HG02973 (cell line): Measurements from ENCODE around the gene GOLGA2.
"Not testable (repeated sequence)": the region's sequence is repeated elsewhere in the genome, so short reads cannot be mapped to it uniquely, and the experiment has no call there.

ENCODE experiments used
- ATAC-seq: cut with Tn5 transposase; IDR thresholded peaks from one replicate; pipeline ENCODE4 v1.9.1; 2021; ENCODE audit warnings: moderate library complexity; ENCODE audit not compliant: unreplicated experiment

GOLGA2 gene

GRCh38 chr9:128244091-128244836 is 31.5 kb downstream of the GOLGA2 start:
- no peak for ATAC-seq

GRCh38 chr9:128243215-128244018 is 32.4 kb downstream of the GOLGA2 start:
- ATAC-seq: no peak

GRCh38 chr9:128242828-128243214 is 33.0 kb downstream of the GOLGA2 start:
- no peak for ATAC-seq

GRCh38 chr9:128242124-128242523 is 33.7 kb downstream of the GOLGA2 start:
- ATAC-seq: no peak

- no peak for ATAC-seq
Measured at GRCh38 chr9:128233817-128234406, 41.9 kb downstream of the GOLGA2 start.

GRCh38 chr9:128232528-128233428 is 43.0 kb downstream of the GOLGA2 start:
- ATAC-seq: no peak

- no peak for ATAC-seq
Measured at GRCh38 chr9:128231638-128232527, 43.9 kb downstream of the GOLGA2 start.

- not testable (repeated sequence) for ATAC-seq
Measured at GRCh38 chr9:128230897-128231296, 44.9 kb downstream of the GOLGA2 start.

GRCh38 chr9:128226412-128226801 is 49.4 kb downstream of the GOLGA2 start:
- no peak for ATAC-seq

- no peak for ATAC-seq
Measured at GRCh38 chr9:128225770-128226411, 49.9 kb downstream of the GOLGA2 start.

GRCh38 chr9:128224877-128225276 is 50.9 kb downstream of the GOLGA2 start:
- no peak for ATAC-seq

GRCh38 chr9:128222880-128223670 is 52.7 kb downstream of the GOLGA2 start:
- no peak for ATAC-seq

GRCh38 chr9:128222026-128222425 is 53.8 kb downstream of the GOLGA2 start:
- ATAC-seq: no peak

GRCh38 chr9:128219831-128220230 is 56.0 kb downstream of the GOLGA2 start:
- ATAC-seq: no peak

- ATAC-seq: peak; percentile 84
Measured at GRCh38 chr9:128218518-128219389, 57.1 kb downstream of the GOLGA2 start.

GRCh38 chr9:128218172-128218517 is 57.7 kb downstream of the GOLGA2 start:
- ATAC-seq: no peak

GRCh38 chr9:128216781-128217553 is 58.8 kb downstream of the GOLGA2 start:
- ATAC-seq: no peak
